ENCODE measurements around the gene CC2D2A.

CC2D2A gene

GRCh38 chr4:15469402-15470127 is at the start of gene CC2D2A:
Gene CC2D2A (plus strand): TSS chr4:15469882. CDS start chr4:15475933, 6,051 bp downstream.
- DNase-seq: no peak

DNA sequence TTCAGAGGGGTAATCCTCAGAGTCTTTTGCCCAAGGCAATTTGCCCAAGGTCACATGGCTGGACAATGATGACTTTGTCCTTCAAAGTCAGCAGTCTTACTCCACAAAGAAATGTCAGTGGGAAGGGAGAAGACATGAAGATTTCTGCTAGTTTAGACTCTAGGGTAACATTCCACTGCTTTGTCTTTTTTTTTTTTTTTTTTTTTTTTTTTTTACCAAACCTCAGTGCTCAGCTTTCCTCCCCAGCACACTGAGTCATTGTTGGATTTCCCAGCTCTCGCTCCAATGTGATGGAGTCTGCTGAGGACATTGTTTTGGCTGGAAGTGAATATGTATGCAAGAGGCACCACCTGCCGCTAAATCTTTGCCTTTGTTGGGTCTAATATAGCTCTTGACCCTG is 49.0 kb upstream of the CC2D2A start:
- DNase-seq: no peak

- no peak for DNase-seq
Measured at GRCh38 chr4:15423285-15423711, 46.4 kb upstream of the CC2D2A start.

DNA sequence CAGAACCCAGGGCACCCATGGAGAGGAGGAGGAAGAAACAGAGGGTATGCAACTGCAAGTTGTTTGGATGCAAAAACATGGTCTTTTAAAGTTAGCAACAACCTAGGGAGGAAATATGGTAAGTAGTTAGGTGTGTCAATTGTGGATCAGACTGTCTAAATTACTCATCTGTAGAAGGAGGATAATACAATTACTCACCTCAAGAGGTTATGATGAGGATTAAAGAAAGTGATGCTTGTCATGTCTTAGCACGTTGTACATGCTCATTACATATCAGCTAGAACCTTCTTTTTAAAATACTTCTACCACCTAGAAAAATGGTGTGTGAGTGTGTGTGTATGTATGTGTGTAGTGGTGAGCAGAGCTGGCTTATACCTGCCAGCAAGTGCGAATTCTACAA is 44.2 kb upstream of the CC2D2A start:
- DNase-seq: no peak

DNA sequence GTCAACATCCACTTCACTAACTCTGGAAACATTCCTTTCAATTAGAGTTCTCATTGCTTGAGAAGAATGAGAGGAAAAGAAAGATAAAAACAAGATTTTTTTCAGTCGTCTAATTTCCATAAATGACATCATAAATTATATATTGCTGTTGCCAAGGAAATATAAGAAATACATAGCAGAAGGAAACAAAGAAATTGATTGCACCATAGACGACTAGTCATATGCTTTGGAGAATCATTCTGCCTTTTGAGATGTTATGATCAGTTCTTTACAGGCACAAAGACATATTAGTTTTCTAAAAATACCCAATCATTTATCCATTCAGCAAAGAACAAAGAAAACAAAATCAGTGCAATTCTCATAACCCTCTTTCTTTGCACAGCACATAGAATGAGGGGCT is 42.5 kb upstream of the CC2D2A start:
- no peak for DNase-seq

GRCh38 chr4:15427701-15428100 is 42.0 kb upstream of the CC2D2A start, which contains the start of gene C1QTNF7:
Gene C1QTNF7 (plus strand): TSS chr4:15428033. CDS start chr4:15435744, 7,711 bp downstream.
- DNase-seq: no peak

GRCh38 chr4:15428611-15429010 is 41.1 kb upstream of the CC2D2A start:
- no peak for DNase-seq

- no peak for DNase-seq
Measured at GRCh38 chr4:15434091-15434490, 35.6 kb upstream of the CC2D2A start.

- DNase-seq: no peak
Measured at GRCh38 chr4:15434676-15435075, 35.0 kb upstream of the CC2D2A start.

GRCh38 chr4:15436513-15436912 is 33.2 kb upstream of the CC2D2A start:
- no peak for DNase-seq

DNA sequence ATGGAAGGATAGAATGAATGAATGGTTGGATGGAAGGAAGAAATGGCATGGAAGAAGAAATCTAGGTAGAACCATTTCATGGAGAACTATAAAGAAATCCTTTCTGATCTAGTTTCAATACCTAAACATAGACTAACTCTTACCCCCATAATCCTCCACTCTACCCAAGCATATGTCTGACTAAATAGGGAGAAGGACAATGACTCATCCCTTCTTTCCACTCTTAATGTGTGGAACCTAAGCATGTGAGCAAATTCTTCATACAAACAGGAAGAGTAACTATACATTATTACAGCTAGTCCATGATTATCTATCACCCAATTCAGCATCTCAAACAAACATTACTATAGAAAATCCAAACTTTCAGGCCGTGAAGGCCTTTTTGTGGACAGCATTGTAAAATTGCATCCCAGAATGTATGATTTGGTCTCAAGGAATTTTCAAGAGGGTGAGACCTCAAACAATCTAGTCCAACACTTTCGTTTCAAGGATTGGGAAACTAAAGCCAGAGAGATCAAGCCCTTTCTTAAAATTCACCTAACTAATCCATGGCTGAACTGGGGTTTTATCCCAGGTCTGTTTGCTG is 30.6 kb upstream of the CC2D2A start:
- DNase-seq: no peak

DNA sequence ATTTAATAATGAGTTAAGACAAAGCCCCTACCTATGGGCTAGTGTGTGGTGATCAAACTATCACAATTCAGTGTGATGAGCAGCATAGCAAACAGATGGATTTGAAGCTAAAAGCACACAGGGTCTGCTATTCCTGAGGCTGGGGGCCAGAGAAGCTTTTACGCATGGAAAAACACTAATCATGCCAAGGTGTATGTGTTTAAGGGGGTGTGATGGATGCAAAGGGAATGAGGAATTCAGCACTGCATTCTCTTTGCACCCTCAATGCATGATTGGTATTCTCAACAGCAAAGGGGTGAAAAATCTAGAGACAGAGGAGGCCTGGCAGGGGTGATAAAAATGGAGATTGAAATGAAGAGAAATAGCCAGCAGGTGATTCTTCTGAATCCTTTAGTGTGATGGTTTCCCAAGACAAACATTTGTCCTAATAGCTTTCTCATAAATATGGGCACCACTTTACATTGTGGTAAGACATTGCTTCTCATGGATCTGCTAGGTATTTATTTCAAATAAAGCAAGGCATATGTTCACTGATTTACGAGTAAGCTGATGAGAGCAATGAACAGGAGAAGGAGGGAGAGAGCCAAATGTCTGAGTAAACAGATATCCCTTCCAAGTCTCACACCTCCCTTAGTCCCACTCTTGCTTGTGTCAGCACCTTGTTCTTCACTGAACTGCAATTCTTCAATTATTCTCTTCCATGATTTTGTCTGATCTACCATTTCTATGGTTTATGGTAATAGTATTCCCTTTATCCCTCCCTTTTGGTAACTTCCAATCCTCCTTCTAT is 26.1 kb upstream of the CC2D2A start:
- no peak for DNase-seq

DNA sequence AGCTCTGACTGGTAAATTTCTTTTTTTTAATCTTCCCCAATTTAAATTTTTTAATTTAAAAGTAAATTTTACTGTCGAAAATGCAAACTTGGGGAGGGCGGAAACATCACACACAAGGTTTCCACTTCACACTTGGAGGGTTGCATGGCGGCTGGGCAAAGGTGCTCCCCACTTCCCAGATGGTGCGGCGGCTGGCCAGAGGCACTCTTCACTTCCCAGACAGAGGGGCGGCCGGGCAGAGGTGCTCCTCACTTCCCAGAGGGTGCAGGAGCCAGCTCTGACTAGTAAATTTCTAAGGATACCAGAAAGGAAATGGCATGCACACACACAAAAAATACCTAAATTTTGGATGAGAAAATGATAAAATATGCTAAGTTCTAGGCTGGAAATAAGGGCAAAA is 25.4 kb upstream of the CC2D2A start:
- no peak for DNase-seq

DNA sequence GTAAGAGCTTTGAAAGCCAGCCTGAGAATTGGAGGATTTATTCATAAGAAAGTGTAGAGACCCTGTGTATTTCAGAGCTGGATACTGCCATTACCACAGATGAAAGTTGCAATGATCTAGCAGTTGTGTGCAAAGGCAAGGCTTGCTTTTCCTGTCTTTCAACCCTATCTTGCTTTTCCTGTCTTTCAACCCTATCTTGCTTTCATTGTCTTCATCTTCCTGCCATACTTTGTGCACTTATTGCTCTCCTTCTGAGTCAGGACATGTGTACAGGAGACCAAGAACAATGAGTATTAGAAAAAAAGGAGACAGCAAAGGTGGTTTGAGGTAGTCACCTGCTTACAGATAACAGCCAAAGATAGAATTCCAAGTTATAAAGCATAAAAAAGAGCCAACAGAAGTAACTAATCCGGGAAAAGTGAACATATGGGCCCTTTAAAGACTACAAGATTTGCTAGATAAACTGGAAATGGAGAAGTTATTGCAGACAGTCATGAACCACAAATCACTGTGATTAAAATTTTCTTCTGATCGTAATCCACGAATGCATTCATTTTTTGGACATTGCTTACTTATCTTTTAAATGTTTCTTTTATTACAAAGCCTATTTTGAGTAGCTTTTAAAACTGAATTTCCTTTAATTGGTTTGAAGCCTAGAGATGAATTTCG is 24.7 kb upstream of the CC2D2A start:
- DNase-seq: no peak

- DNase-seq: no peak
Measured at GRCh38 chr4:15451181-15451865, 18.4 kb upstream of the CC2D2A start.

DNA sequence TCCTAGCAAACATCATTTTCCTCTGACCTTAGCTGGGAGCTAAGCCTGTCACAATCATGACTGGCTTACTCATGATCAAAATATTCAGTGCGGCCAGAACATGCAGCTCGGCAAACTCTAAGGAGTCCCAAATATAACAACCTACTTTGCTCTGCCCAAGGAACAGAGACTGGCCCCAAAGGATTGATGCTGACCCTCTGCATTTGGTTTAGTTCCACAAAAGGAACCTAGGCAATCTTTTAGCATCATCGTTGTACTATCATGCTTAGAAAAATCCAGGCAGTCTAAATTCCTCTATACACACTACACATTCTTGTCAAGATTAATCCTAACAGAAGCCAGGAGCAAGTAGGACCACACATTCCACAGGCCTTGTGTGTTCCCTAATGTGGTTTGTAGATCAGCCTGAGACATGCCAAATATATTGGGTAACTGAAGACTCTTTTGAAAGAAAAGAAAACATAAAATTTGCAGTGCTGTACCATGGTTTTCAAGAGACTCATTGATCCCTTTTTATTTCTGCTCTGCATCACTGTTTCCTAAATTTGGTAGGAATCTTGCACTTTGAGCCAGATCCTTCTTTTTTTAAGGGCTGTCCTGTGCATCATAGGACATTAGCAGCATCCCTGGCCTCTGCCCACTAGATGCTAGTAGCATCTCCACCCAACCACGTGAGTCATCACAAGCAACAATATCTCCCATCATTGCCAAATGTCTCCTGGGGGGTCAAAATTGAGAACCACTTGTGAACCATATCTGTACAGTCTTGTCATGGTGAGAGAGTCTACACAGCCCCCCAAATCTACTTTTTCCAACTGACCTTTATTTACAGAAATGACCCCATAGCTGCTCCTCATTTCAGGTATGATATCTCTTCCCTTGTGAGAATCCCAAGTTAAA is 17.6 kb upstream of the CC2D2A start:
- DNase-seq: no peak

GRCh38 chr4:15455290-15455689 is 14.4 kb upstream of the CC2D2A start:
- DNase-seq: no peak

GRCh38 chr4:15457406-15458201 is 12.1 kb upstream of the CC2D2A start:
- DNase-seq: peak; percentile 12

DNA sequence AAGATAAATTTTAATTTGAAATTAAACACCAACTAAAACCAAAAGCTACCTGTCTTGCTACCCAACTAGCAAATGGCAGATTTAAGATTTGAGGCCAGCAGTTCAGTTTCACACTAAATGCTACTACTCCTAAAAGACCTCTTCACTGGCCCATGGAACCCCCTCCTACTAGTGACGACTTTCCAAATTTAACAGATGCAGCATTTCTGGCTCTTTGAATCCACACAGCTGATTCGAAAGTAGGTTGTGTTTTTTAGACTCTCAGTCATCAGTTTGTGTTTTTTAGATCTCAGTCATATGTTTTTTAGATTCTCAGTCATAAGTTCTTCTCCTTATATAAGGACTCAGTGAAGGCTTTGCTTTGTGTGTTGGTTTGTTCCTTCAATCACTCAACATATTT is 11.1 kb upstream of the CC2D2A start:
- DNase-seq: no peak

- no peak for DNase-seq
Measured at GRCh38 chr4:15459706-15460105, 10.0 kb upstream of the CC2D2A start.

GRCh38 chr4:15466596-15466995 is 3.1 kb upstream of the CC2D2A start:
- no peak for DNase-seq

All from NCI-H1694 treated with DMSO at 0.1 percent for 48 hours (cell line).